Body of pancreas (tissue), 4 donors: ENCODE measurements around the gene PLA2G4C. TPM values are rescaled to one million over a fixed set of nuclear protein-coding genes. Genes with fewer than 3 reads are reported as not detected.

Experiments used
- ATAC-seq: fragments of 150-250 bp; one replicate; pipeline ENCODE4 v1.9.1; 2016
- DNase-seq, 4 donors: peaks; one replicate each; pipeline ENCODE4 v3.0.0-alpha.2; 2019
- H3K27ac ChIP-seq, 4 donors: fragments of 200-600 bp; sonication (generic); 1 replicate in 3 of 4; 2 replicates in 1 of 4; pipeline versions ENCODE4 v1.5.1 to v1.6.1; 2016 to 2019; ENCODE audit warnings: mild to moderate bottlenecking in 1 of 4, mixed read lengths in 1 of 4, moderate library complexity in 1 of 4
- H3K27me3 ChIP-seq, 2 donors: fragments of 200-600 bp; sonication (generic); one replicate each; pipeline ENCODE4 v1.6.0; 2016; ENCODE audit warnings: mild to moderate bottlenecking in 1 of 2
- H3K36me3 ChIP-seq, 2 donors: fragments of 200-600 bp; sonication (generic); replicated peaks in 1 of 2; 2 replicates each; pipeline ENCODE4 v1.5.1; 2016; ENCODE audit warnings: low read depth in 2 of 2; ENCODE audit not compliant: insufficient read depth in 1 of 2
- H3K4me1 ChIP-seq: fragments of 200-600 bp; sonication (generic); one replicate; pipeline ENCODE4 v1.6.0; 2016
- H3K4me3 ChIP-seq, 2 donors: fragments of 200-600 bp; sonication (generic); 1 replicate in 1 of 2; 2 replicates in 1 of 2; pipeline ENCODE4 v1.5.1; 2016 to 2019
- H3K9me3 ChIP-seq, 3 donors: fragments of 200-600 bp; sonication (generic); 1 replicate in 2 of 3; 2 replicates in 1 of 3; pipeline ENCODE4 v1.5.1; 2016
- POLR2A ChIP-seq, 3 donors: fragments of 450-650 bp; IDR thresholded peaks; one replicate each; pipeline ENCODE4 v1.6.1; 2016; ENCODE audit warnings: antibody characterized with exemption in 3 of 3, mild to moderate bottlenecking in 2 of 3
- WGBS, 2 donors: methylation state at CpG; one replicate each; pipeline ENCODE4 v1.1.5; 2017; 5-methylcytosine and 5-hydroxymethylcytosine counted together
- intact Hi-C: fragments of 100-400 bp; cut with DNase I; formaldehyde crosslinking; loops from one replicate; pipeline ENCODE4 v1.15.1; 2023
- total RNA-seq, 2 donors: library from RNA; depleted of rRNA; stranded (reverse); fragments of >200 nt; gene quantifications; one replicate each; pipeline ENCODE4 v1.1.0, GENCODE V29; 2016
- TF ChIP-seq, protein P1 (sequence below), 7 experiments: fragments of 450-650 bp in 4 of 7; fragments of 200-600 bp in 3 of 7; sonication (generic) in 3 of 7; IDR thresholded peaks; one replicate each; pipeline ENCODE4 v1.5.1; 2016 to 2019; ENCODE audit warnings: antibody characterized with exemption in 7 of 7

PLA2G4C gene
- total RNA-seq, 2 donors from 2014 or later = 4.4 to 10.9 TPM

DNA sequence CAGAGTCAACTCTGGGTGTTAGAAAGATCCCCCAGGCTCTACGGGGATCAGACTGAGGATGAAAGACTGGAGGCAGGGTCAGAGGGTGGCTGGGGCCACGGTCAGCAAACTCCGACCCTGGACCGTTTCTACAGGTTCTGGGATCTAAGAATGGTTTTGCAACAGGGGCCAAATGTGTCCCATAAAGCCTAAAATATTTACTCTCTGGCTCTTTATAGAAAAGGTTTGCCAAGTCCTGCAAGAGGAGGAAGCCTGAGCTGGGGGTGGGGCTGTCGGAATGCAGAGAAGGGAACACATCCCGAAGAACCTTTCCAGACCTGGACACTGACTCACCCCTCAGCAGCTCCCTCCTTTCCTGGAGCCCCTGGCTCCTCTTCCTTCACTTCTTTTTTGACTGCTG is 38.8 kb upstream of the PLA2G4C start:
- intact Hi-C loops = no loop called here
- Histone ChIP-seq H3K4me1 (no peaks in the 10 kb centered on the region), H3K4me3 (no peak overlapping the region), H3K27me3 (no peaks in the 10 kb centered on the region), H3K27ac (no peak overlapping the region), H3K36me3 (no peaks in the 10 kb centered on the region), H3K9me3 (no peaks in the 10 kb centered on the region)
- WGBS, 2 donors = 87 to 91% methylated on average over 6 of the region's 6 CpGs
- no peak for DNase-seq
- TF ChIP-seq, protein P1, sequence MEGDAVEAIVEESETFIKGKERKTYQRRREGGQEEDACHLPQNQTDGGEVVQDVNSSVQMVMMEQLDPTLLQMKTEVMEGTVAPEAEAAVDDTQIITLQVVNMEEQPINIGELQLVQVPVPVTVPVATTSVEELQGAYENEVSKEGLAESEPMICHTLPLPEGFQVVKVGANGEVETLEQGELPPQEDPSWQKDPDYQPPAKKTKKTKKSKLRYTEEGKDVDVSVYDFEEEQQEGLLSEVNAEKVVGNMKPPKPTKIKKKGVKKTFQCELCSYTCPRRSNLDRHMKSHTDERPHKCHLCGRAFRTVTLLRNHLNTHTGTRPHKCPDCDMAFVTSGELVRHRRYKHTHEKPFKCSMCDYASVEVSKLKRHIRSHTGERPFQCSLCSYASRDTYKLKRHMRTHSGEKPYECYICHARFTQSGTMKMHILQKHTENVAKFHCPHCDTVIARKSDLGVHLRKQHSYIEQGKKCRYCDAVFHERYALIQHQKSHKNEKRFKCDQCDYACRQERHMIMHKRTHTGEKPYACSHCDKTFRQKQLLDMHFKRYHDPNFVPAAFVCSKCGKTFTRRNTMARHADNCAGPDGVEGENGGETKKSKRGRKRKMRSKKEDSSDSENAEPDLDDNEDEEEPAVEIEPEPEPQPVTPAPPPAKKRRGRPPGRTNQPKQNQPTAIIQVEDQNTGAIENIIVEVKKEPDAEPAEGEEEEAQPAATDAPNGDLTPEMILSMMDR (IDR thresholded peaks at IDR 0.05) = no peak
- TF ChIP-seq POLR2A (IDR thresholded peaks at IDR 0.05) = no peak
- no peak for ATAC-seq

DNA sequence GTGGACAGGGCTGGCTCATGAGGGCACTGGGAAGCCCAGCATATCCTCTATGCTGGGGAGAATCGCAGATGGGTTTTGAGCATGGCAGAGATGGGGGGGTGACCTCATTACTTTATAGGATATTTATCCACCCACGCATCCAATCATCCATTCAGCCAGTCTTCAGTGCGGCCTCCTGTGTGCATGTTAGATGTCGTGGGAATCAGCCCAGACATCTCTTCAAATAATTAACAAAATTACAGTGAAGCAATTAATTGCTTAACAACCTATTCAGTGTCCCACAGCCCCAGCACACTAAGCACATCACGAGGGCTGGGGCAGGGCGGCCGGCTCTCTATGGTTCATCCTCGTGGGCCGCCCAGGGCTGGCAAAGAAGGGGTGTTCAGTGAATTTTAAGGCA is 38.0 kb upstream of the PLA2G4C start:
- Histone ChIP-seq H3K4me3 (no peak overlapping the region), H3K27ac (no peak overlapping the region), H3K4me1 (no peaks in the 10 kb centered on the region), H3K9me3 (no peaks in the 10 kb centered on the region), H3K27me3 (no peaks in the 10 kb centered on the region), H3K36me3 (no peaks in the 10 kb centered on the region)
- ATAC-seq (no peak), DNase-seq (no peak)
- intact Hi-C loops = no loop called here
- no peak for TF ChIP-seq POLR2A (IDR thresholded peaks at IDR 0.05)
- TF ChIP-seq, protein P1 (IDR thresholded peaks at IDR 0.05) = no peak
- 85 to 96% methylated on average over 4 to 9 of the region's 9 CpGs for WGBS, 2 donors

DNA sequence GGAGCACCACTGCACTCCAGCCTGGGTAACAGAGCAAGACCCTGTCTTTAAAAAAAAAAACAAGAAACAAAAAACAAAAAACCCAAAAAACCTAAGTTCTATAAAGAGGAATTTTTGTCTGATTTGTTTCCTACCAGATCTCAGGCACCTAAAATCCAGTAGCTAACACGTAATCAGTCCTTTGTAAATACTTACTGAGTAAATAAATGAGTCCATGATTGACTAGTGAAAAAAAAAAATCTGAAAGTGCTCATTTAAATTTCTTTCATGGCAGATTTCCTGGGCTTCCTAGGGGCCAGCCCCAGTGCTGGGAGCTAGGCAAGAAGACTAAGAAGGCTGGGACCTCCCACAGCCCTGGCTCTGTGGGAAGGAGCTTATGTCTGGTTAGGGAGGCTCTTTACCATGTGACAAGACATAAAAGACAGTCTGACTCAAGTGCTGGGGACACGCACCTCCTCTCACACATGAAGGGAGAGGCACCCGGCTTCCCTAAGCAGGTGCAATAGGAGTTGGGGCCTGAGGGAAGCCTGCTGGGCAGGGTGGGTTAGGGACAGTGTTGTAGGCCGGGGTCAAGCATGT is 37.1 kb upstream of the PLA2G4C start:
- intact Hi-C loops = no loop called here
- Histone ChIP-seq H3K27me3 (no peaks in the 10 kb centered on the region), H3K4me3 (no peak overlapping the region), H3K9me3 (no peaks in the 10 kb centered on the region), H3K4me1 (no peaks in the 10 kb centered on the region), H3K27ac (no peak overlapping the region), H3K36me3 (no peaks in the 10 kb centered on the region)
- ATAC-seq (no peak), DNase-seq (no peak)
- 32 to 83% methylated on average over 1 to 4 of the region's 4 CpGs for WGBS, 2 donors
- TF ChIP-seq, protein P1 (IDR thresholded peaks at IDR 0.05) = no peak
- TF ChIP-seq POLR2A (IDR thresholded peaks at IDR 0.05) = no peak

DNA sequence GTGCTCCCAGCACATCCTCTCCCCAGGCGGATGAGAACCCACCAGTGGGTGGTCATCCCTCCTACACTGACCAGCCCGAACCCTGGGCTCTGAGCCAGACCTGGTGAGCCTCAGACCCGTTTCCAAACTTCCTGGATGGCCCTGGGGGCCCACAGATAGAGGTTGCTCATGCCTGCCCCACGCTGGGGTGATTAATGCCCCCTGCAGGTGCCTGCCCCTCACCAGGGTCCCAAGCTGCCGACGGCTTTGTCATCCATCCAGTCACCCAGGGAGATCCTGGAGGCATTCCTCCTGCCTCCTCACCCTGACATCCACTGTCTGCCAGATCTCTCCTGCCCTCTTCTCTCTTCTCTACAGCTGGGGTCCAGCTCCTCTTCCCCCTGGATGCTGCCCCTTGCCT is 28.4 kb upstream of the PLA2G4C start:
- H3K9me3 ChIP-seq = no peaks in the 10 kb centered on the region
- H3K4me3 ChIP-seq = no peak overlapping the region
- no peaks in the 10 kb centered on the region for H3K4me1 ChIP-seq
- intact Hi-C loops = no loop called here
- DNase-seq (no peak), ATAC-seq (no peak)
- no peaks in the 10 kb centered on the region for H3K36me3 ChIP-seq
- TF ChIP-seq, protein P1 (IDR thresholded peaks at IDR 0.05) = no peak
- no peak for TF ChIP-seq POLR2A (IDR thresholded peaks at IDR 0.05)
- WGBS, 2 donors = 89 to 100% methylated on average over 3 to 6 of the region's 6 CpGs
- H3K27me3 ChIP-seq = no peaks in the 10 kb centered on the region
- no peak overlapping the region for H3K27ac ChIP-seq

DNA sequence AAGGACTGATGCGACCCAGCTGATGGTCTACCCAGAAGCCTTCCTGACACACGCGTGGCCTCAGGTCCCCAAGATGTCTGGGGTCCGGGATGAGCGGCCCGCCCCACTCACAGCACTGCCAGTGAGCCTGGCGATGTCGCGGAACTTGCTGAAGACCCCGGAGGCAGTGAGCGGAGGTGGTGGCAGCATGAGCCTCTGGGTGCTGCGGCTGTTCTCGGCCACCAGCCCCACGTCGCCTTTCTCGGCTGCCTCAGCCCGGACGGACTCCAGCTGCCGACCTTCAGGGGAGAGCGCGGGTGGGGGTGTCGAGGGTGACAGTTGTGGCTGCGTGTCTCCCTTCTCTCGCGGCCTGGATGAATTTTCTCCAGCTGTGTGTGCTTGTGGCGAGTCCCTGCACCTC is 26.8 kb upstream of the PLA2G4C start:
- intact Hi-C loops = no loop called here
- no peak for TF ChIP-seq POLR2A (IDR thresholded peaks at IDR 0.05)
- TF ChIP-seq, protein P1 (IDR thresholded peaks at IDR 0.05) = no peak
- Histone ChIP-seq H3K4me3 (no peak overlapping the region), H3K9me3 (no peaks in the 10 kb centered on the region), H3K27ac (no peak overlapping the region), H3K36me3 (no peaks in the 10 kb centered on the region), H3K27me3 (no peaks in the 10 kb centered on the region), H3K4me1 (no peaks in the 10 kb centered on the region)
- DNase-seq (no peak), ATAC-seq (no peak)
- 92 to 100% methylated on average over 2 to 26 of the region's 26 CpGs for WGBS, 2 donors
